Measurements from ENCODE around the gene OR9K2. TPM values are rescaled to one million over a fixed set of nuclear protein-coding genes. Genes with fewer than 3 reads are reported as not detected.
"Not testable (repeated sequence)": the region's sequence is repeated elsewhere in the genome, so short reads cannot be mapped to it uniquely, and the experiment has no call there.

OR9K2 gene
- not detected for total RNA-seq

DNA sequence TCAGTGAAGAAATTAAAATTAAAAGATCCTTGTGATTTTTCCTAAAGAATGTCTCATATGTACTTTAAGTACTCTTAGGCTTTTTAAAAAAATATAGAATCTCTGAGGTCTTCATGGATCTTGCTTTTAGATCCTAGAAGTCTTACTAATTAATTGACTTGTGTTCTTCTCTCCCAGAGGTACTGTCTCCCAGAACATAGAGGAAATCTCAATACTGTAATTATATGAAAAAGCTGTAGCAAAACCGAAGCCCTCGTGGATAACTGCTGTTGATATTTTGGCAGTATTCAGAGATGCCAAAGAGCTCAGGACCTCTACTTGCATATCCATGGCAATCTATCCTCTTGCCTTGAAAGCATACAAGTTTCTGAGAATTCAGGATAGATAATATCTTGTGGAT is at the start of gene OR9K2:
TSS of gene OR9K2 (plus strand) at position 301 of the 400 bp plus-strand sequence. CDS start 3,429 bp downstream, outside the sequence.
- Histone ChIP-seq H3K4me1 (ENCODE audit: insufficient read depth, low read length) (no peaks in the 10 kb centered on the region), H3K4me3 (ENCODE audit: low read length) (no peak within 1 kb of the TSS), H3K27me3 (ENCODE audit: insufficient read depth, low read length) (peaks cover 29% of the 10 kb centered on the region), H3K9me3 (ENCODE audit: low read depth, low read length) (no peaks in the 10 kb centered on the region)

DNA sequence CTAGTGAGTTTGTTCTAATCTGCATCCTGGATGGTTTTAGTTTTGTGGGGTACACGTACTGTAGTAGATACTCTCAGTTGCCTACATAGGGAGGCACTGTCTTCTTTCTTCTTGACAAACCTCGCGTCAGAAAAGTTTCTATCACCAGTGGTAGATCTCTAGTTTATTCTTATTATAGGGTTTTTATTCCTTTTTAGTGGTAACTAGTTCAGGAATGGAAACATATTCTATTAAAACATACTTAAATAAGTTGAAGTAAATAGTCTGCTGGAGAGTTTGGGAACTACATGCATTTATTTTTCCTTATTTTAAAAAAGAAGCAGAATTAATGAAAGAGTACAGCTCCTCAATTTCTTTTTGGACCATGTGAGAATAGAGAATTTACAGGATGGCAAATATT is 33.6 kb upstream of the OR9K2 start:
- Histone ChIP-seq H3K4me3 (ENCODE audit: low read length) (no peak overlapping the region), H3K4me1 (ENCODE audit: insufficient read depth, low read length) (no peaks in the 10 kb centered on the region), H3K9me3 (ENCODE audit: low read depth, low read length) (no peaks in the 10 kb centered on the region), H3K27me3 (ENCODE audit: insufficient read depth, low read length) (no peaks in the 10 kb centered on the region)

GRCh38 chr12:55112378-55112875 is 13.8 kb upstream of the OR9K2 start:
- Histone ChIP-seq H3K9me3 (ENCODE audit: low read depth, low read length) (no peaks in the 10 kb centered on the region), H3K4me1 (ENCODE audit: insufficient read depth, low read length) (no peaks in the 10 kb centered on the region), H3K27me3 (ENCODE audit: insufficient read depth, low read length) (no peaks in the 10 kb centered on the region), H3K4me3 (ENCODE audit: low read length) (no peak overlapping the region)

- H3K4me3 ChIP-seq (ENCODE audit: low read length): no peak overlapping the region
- no peaks in the 10 kb centered on the region for H3K9me3 ChIP-seq (ENCODE audit: low read depth, low read length)
- peaks cover 3% of the 10 kb centered on the region for H3K27me3 ChIP-seq (ENCODE audit: insufficient read depth, low read length)
- H3K4me1 ChIP-seq (ENCODE audit: insufficient read depth, low read length): no peaks in the 10 kb centered on the region
Observed at GRCh38 chr12:55116152-55116551, 10.1 kb upstream of the OR9K2 start.

DNA sequence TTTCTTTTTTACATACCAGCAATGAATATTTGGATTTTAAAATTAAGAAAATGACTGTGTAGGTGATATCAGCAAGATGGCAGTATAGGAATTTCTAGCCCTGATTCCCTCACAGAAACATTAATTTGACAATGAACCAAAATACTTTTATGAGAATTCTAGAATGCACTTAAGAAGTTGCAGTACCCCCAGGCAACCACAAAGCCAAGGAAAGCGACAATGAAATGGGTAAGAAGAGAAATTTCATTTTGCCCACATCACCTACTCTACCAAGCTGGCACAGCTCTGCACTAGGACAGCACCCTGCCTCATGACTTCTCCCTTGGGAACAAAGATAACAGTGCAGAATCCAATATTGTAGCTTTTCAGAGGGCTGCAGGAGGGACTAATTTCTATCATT is 6.6 kb downstream of the OR9K2 start:
- no peaks in the 10 kb centered on the region for H3K9me3 ChIP-seq (ENCODE audit: low read depth, low read length)
- peaks cover 29% of the 10 kb centered on the region for H3K27me3 ChIP-seq (ENCODE audit: insufficient read depth, low read length)
- no peak overlapping the region for H3K4me3 ChIP-seq (ENCODE audit: low read length)
- no peaks in the 10 kb centered on the region for H3K4me1 ChIP-seq (ENCODE audit: insufficient read depth, low read length)

- Histone ChIP-seq H3K27me3 (ENCODE audit: insufficient read depth, low read length) (peaks cover 11% of the 10 kb centered on the region), H3K4me3 (ENCODE audit: low read length) (no peak overlapping the region), H3K9me3 (ENCODE audit: low read depth, low read length) (no peaks in the 10 kb centered on the region), H3K4me1 (ENCODE audit: insufficient read depth, low read length) (no peaks in the 10 kb centered on the region)
Observed at GRCh38 chr12:55142669-55143565, 16.7 kb downstream of the OR9K2 start.

DNA sequence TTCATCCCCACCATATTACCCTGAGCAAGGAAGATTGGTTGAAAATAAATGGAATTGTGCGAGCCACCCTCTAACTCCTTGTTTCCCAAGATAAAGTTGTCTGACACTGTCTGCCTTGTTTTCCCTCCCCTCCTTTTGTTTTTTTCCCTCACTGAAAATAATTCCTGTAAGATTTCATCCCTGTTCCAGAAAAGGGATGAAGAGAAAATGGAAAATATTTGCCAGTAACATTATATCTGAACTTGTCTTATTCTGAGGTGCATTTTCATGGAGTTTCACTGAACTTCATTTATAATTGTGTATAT is 17.3 kb downstream of the OR9K2 start:
- Histone ChIP-seq H3K4me3 (ENCODE audit: low read length) (no peak overlapping the region), H3K27me3 (ENCODE audit: insufficient read depth, low read length) (peaks cover 12% of the 10 kb centered on the region), H3K9me3 (ENCODE audit: low read depth, low read length) (no peaks in the 10 kb centered on the region), H3K4me1 (ENCODE audit: insufficient read depth, low read length) (no peaks in the 10 kb centered on the region)

DNA sequence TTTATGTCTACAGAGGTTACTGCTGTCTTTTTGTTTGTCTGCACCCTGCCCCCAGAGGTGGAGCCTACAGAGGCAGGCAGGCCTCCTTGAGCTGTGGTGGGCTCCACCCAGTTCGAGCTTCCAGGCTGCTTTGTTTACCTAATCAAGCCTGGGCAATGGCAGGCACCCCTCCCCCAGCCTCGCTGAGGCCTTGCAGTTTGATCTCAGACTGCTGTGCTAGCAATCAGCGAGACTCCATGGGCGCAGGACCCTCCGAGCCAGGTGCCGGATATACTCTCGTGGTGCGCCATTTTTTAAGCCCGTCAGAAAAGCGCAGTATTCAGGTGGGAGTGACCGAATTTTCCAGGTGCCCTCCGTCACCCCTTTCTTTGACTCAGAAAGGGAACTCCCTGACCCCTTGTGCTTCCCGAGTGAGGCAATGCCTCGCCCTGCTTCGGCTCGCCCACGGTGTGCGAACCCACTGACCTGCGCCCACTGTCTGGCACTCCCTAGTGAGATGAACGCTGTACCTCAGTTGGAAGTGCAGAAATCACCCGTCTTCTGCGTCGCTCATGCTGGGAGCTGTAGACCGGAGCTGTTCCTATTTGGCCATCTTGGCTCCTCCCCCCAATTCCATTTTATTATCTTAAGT is 40.9 kb downstream of the OR9K2 start:
- H3K4me1 ChIP-seq (ENCODE audit: insufficient read depth, low read length): not testable (repeated sequence)

DNA sequence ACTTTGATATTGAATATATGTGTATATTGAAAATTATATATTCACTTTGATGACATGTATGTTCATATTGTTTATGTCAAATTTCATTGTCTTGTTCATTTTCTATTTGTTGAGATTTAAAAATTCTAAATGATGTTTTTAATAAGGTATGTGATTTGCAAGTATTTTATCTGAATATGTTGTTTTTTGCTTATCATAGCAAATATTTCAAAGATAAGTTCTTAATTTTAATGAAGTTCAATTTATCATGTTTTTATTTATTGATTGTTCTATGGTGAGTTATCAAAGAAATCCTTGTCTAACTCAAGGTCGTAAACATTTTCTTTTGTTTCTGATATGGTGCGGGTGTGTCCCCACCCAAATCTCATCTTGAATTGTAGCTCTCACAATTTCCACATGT is 45.2 kb downstream of the OR9K2 start:
- Histone ChIP-seq H3K4me3 (ENCODE audit: low read length) (no peak overlapping the region), H3K9me3 (ENCODE audit: low read depth, low read length) (no peaks in the 10 kb centered on the region), H3K4me1 (ENCODE audit: insufficient read depth, low read length) (no peaks in the 10 kb centered on the region), H3K27me3 (ENCODE audit: insufficient read depth, low read length) (no peaks in the 10 kb centered on the region)

More for the DNA sequence above, 40.9 kb downstream of the OR9K2 start:
- not testable (repeated sequence) for H3K9me3 ChIP-seq (ENCODE audit: low read depth, low read length); H3K4me3 ChIP-seq (ENCODE audit: low read length); H3K27me3 ChIP-seq (ENCODE audit: insufficient read depth, low read length)

DNA sequence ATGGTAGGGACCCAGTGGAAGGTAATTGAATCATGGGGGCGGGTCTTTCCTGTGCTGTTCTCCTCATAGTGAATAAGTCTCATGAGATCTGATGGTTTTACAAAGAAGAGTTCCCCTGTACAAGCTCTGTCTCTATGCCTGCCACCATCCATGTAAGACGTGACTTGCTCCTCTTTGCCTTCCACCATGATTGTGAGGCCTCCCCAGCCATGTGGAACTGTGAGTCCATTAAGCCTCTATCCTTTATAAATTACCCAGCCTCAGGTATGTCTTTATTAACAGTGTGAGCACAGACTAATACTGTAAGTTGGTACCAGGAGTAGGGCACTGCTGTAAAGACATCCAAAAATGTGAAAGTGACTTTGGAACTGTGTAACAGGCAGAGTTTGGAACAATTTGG is 45.6 kb downstream of the OR9K2 start:
- not testable (repeated sequence) for H3K4me3 ChIP-seq (ENCODE audit: low read length); H3K27me3 ChIP-seq (ENCODE audit: insufficient read depth, low read length); H3K9me3 ChIP-seq (ENCODE audit: low read depth, low read length); H3K4me1 ChIP-seq (ENCODE audit: insufficient read depth, low read length)

- no peaks in the 10 kb centered on the region for H3K9me3 ChIP-seq (ENCODE audit: low read depth, low read length)
- peaks cover 1% of the 10 kb centered on the region for H3K27me3 ChIP-seq (ENCODE audit: insufficient read depth, low read length)
- no peaks in the 10 kb centered on the region for H3K4me1 ChIP-seq (ENCODE audit: insufficient read depth, low read length)
- no peak overlapping the region for H3K4me3 ChIP-seq (ENCODE audit: low read length)
Observed at GRCh38 chr12:55172686-55173085, 46.5 kb downstream of the OR9K2 start.

GRCh38 chr12:55173456-55173855 is 47.2 kb downstream of the OR9K2 start:
- Histone ChIP-seq H3K27me3 (ENCODE audit: insufficient read depth, low read length) (peaks cover 9% of the 10 kb centered on the region), H3K4me1 (ENCODE audit: insufficient read depth, low read length) (no peaks in the 10 kb centered on the region), H3K4me3 (ENCODE audit: low read length) (no peak overlapping the region), H3K9me3 (ENCODE audit: low read depth, low read length) (no peaks in the 10 kb centered on the region)

Other genes starting within 250 kb of the OR9K2 start
- 113 TPM for gene TESPA1, start 141.6 kb upstream of the OR9K2 start, total RNA-seq
- gene NEUROD4, start 106.4 kb upstream of the OR9K2 start, total RNA-seq: not detected
- 0.42 TPM for gene OR10A7, start 94.6 kb downstream of the OR9K2 start, total RNA-seq
- not detected for gene OR6C74, start 118.2 kb downstream of the OR9K2 start, total RNA-seq
- gene OR6C6, start 170.2 kb downstream of the OR9K2 start, total RNA-seq: not detected
- not detected for gene OR6C1, start 187.9 kb downstream of the OR9K2 start, total RNA-seq
- gene OR6C3, start 204.3 kb downstream of the OR9K2 start, total RNA-seq: not detected
- gene OR6C75, start 236.6 kb downstream of the OR9K2 start, total RNA-seq: under 0.01 TPM